ENCODE data around the gene BHLHA15.
A peak's percentile ranks its signal among the peaks of the same experiment; 100 is the strongest.

Gene BHLHA15

GRCh38 chr7:98251601-98252424 lies 40.6 kb downstream of the BHLHA15 start, which contains the start of gene TECPR1 (continued):
- no peak for TF ChIP-seq ZNF585B (tag by site-specific recombination; IDR thresholded peaks at IDR 0.05)
- TF ChIP-seq ZNF623 (tag by site-specific recombination; IDR thresholded peaks at IDR 0.05): no peak
- TF ChIP-seq PRDM2 (tag by site-specific recombination; IDR thresholded peaks at IDR 0.05; ENCODE audit: borderline replicate concordance): no peak
- no peak for TF ChIP-seq IKZF3 (tag by site-specific recombination; IDR thresholded peaks at IDR 0.05)
- no peak for TF ChIP-seq ZNF777 (tag by site-specific recombination; IDR thresholded peaks at IDR 0.05; ENCODE audit: borderline replicate concordance)
- no peak for TF ChIP-seq ZNF521 (tag by site-specific recombination; IDR thresholded peaks at IDR 0.05)
- TF ChIP-seq KLF8 (tag by site-specific recombination; IDR thresholded peaks at IDR 0.05): peak; percentile 83
- TF ChIP-seq ZNF26 (tag by site-specific recombination; IDR thresholded peaks at IDR 0.05): no peak
- no peak for TF ChIP-seq ZNF223 (tag by site-specific recombination; IDR thresholded peaks at IDR 0.05)
- TF ChIP-seq BCL11A (tag by site-specific recombination; IDR thresholded peaks at IDR 0.05; ENCODE audit: low read depth): peak; percentile 94
- no peak; the same call in 1 of the 2 replicates for TF ChIP-seq ZNF76 (tag by site-specific recombination; IDR thresholded peaks at IDR 0.05; ENCODE audit: borderline replicate concordance, low read depth)
- no peak for TF ChIP-seq ZNF37A (tag by site-specific recombination; IDR thresholded peaks at IDR 0.05)
- TF ChIP-seq KLF9 (tag by site-specific recombination; IDR thresholded peaks at IDR 0.05; ENCODE audit: low read depth): peak; percentile 84
- peak; percentile 60; the same call in 1 of the 2 replicates for TF ChIP-seq ZNF561 (tag by site-specific recombination; IDR thresholded peaks at IDR 0.05; ENCODE audit: borderline replicate concordance)
- peak; percentile 77 for TF ChIP-seq ZBTB17 (tag by site-specific recombination; IDR thresholded peaks at IDR 0.05)
- no peak for TF ChIP-seq ZNF776 (tag by site-specific recombination; IDR thresholded peaks at IDR 0.05; ENCODE audit: borderline replicate concordance)
- TF ChIP-seq ZNF221 (tag by site-specific recombination; IDR thresholded peaks at IDR 0.05; ENCODE audit: borderline replicate concordance): no peak
- no peak for TF ChIP-seq ZNF621 (tag by site-specific recombination; IDR thresholded peaks at IDR 0.05)
- TF ChIP-seq ZNF571 (tag by site-specific recombination; IDR thresholded peaks at IDR 0.05): no peak
- peak; percentile 96 for TF ChIP-seq BCL11B (tag by site-specific recombination; IDR thresholded peaks at IDR 0.05; ENCODE audit: low read depth)
- no peak for TF ChIP-seq HOXD13 (CRISPR knock-in tag; IDR thresholded peaks at IDR 0.05; ENCODE audit: borderline replicate concordance)
- TF ChIP-seq ZBTB20 (tag by site-specific recombination; IDR thresholded peaks at IDR 0.05): peak; percentile 62; the same call in 1 of the 2 replicates
- peak; percentile 80 for TF ChIP-seq KLF16 (tag by site-specific recombination; IDR thresholded peaks at IDR 0.05)
- peak; percentile 97 for TF ChIP-seq ZBTB26 (tag by site-specific recombination; optimal IDR thresholded peaks at IDR 0.05)
- TF ChIP-seq ZNF354C (tag by site-specific recombination; IDR thresholded peaks at IDR 0.05; ENCODE audit: borderline replicate concordance, low read depth): no peak
- peak; percentile 80 for TF ChIP-seq KLF1 (tag by site-specific recombination; IDR thresholded peaks at IDR 0.05)
- no peak for TF ChIP-seq ZNF138 (tag by site-specific recombination; IDR thresholded peaks at IDR 0.05; ENCODE audit: borderline replicate concordance)
- no peak for TF ChIP-seq SALL2 (tag by site-specific recombination; IDR thresholded peaks at IDR 0.05; ENCODE audit: borderline replicate concordance)

Data from HEK293 (cell line).